Bronchial epithelial cell (primary cell): ENCODE data around the gene REPS1. TPM values are rescaled to one million over a fixed set of nuclear protein-coding genes. Genes with fewer than 3 reads are reported as not detected.
"Not testable (repeated sequence)": the region's sequence is repeated elsewhere in the genome, so short reads cannot be mapped to it uniquely, and the experiment has no call there.

Experiments
- DNase-seq: peaks from one replicate; pipeline ENCODE4 v3.0.0-alpha.2; 2010; ENCODE audit warnings: low read depth
- FAIRE-seq: peaks from 2 replicates; lab custom pipeline; 2011; peaks lifted over from hg19 to GRCh38; lab: Jason Lieb, UNC
- H3K27me3 ChIP-seq: 2 replicates; pipeline ENCODE4 v1.5.1; 2011; ENCODE audit warnings: low read length; ENCODE audit not compliant: control insufficient read depth, insufficient read depth
- H3K36me3 ChIP-seq: 2 replicates; pipeline ENCODE4 v1.5.1; 2011; ENCODE audit warnings: low read length; ENCODE audit not compliant: control insufficient read depth, insufficient read depth
- H3K4me3 ChIP-seq: 2 replicates; pipeline ENCODE4 v1.5.1; 2011; ENCODE audit warnings: mild to moderate bottlenecking, low read depth, low read length, control low read depth
- CTCF ChIP-seq: IDR thresholded peaks from 2 replicates; pipeline ENCODE4 v1.5.1; 2011; ENCODE audit warnings: mild to moderate bottlenecking, moderate library complexity, low read length, control low read depth, inconsistent platforms; ENCODE audit not compliant: insufficient read depth, severe bottlenecking
- total RNA-seq: library from RNA; depleted of rRNA; stranded (reverse); fragments of >200 nt; gene quantifications from 2 replicates; pipeline ENCODE4 v1.2.1, GENCODE V29; 2014

Gene REPS1
- total RNA-seq, 1 donor from 2014 or later: 31.1 TPM

GRCh38 chr6:138948546-138949179 lies 39.4 kb downstream of the REPS1 start:
- FAIRE-seq (no peak), DNase-seq (no peak)
- Histone ChIP-seq H3K27me3 (no peaks in the 10 kb centered on the region), H3K36me3 (peaks cover 7% of the 10 kb centered on the region), H3K4me3 (no peak overlapping the region)
- TF ChIP-seq CTCF: no peak

GRCh38 chr6:138948004-138948403 lies 40.0 kb downstream of the REPS1 start:
- no peak overlapping the region for H3K4me3 ChIP-seq
- H3K36me3 ChIP-seq: peaks cover 8% of the 10 kb centered on the region
- DNase-seq (peak; percentile 48), FAIRE-seq (no peak)
- no peak for TF ChIP-seq CTCF
- H3K27me3 ChIP-seq: no peaks in the 10 kb centered on the region

GRCh38 chr6:138945354-138945753 lies 42.7 kb downstream of the REPS1 start:
- Histone ChIP-seq H3K36me3 (peaks cover 9% of the 10 kb centered on the region), H3K27me3 (no peaks in the 10 kb centered on the region), H3K4me3 (no peak overlapping the region)
- TF ChIP-seq CTCF: no peak
- no peak for DNase-seq
- no peak for FAIRE-seq

- TF ChIP-seq CTCF: no peak
- no peaks in the 10 kb centered on the region for H3K27me3 ChIP-seq
- no peak overlapping the region for H3K4me3 ChIP-seq
- DNase-seq (peak; percentile 76), FAIRE-seq (no peak)
- peaks cover 9% of the 10 kb centered on the region for H3K36me3 ChIP-seq
Measured at GRCh38 chr6:138944412-138944811, 43.6 kb downstream of the REPS1 start.

- no peaks in the 10 kb centered on the region for H3K27me3 ChIP-seq
- H3K4me3 ChIP-seq: no peak overlapping the region
- TF ChIP-seq CTCF: no peak
- no peak for FAIRE-seq
- peaks cover 9% of the 10 kb centered on the region for H3K36me3 ChIP-seq
- no peak for DNase-seq
Measured at GRCh38 chr6:138943089-138943625, 44.9 kb downstream of the REPS1 start.

GRCh38 chr6:138936873-138937272 lies 51.2 kb downstream of the REPS1 start:
- H3K27me3 ChIP-seq, H3K4me3 ChIP-seq, H3K36me3 ChIP-seq, DNase-seq, FAIRE-seq: not testable (repeated sequence)
